Measurements from ENCODE around the gene MTERF1. TPM values are rescaled to one million over a fixed set of nuclear protein-coding genes. Genes with fewer than 3 reads are reported as not detected.
"Not testable (repeated sequence)": the region's sequence is repeated elsewhere in the genome, so short reads cannot be mapped to it uniquely, and the experiment has no call there.

MTERF1 gene
- total RNA-seq, 2 donors from 2014 or later = 12.6 to 15.4 TPM

DNA sequence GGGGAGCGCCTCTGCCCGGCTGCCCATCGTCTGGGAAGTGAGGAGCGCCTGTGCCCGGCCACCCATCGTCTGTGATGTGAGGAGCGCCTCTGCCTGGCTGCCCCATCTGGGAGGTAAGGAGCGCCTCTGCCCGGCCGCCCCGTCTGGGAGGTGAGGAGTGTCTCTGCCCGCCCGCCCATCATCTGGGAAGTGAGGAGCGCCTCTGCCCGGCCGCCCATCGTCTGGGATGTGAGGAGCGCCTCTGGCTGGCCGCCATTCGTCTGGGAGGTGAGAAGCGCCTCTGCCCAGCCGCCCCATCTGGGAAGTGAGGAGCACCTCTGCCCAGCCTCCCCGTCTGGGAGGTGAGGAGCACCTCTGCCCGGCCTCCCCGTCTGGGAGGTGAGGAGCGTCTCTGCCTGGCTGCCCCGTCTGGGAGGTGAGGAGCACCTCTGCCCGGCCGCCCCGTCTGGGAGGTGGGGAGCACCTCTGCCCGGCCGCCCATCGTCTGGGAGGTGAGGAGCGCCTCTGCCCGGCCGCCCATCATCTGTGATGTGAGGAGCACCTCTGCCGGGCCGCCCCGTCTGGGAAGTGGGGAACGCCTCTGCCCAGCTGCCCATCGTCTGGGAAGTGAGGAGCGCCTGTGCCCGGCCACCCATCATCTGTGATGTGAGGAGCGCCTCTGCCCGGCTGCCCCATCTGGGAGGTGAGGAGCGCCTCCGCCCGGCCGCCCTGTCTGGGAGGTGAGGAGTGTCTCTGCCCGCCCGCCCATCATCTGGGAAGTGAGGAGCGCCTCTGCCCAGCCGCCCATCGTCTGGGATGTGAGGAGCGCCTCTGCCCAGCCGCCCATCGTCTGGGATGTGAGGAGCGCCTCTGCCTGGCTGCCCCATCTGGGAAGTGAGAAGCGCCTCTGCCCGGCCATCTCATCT, 8.0 kb upstream of the MTERF1 start:
- ATAC-seq; intact Hi-C loops (cut with DNase I, micrococcal nuclease); DNase-seq: not testable (repeated sequence)

- DNase-seq; ATAC-seq; intact Hi-C loops (cut with DNase I, micrococcal nuclease): not testable (repeated sequence)
Measured at GRCh38 chr7:91887336-91888213, 7.1 kb upstream of the MTERF1 start.

DNA sequence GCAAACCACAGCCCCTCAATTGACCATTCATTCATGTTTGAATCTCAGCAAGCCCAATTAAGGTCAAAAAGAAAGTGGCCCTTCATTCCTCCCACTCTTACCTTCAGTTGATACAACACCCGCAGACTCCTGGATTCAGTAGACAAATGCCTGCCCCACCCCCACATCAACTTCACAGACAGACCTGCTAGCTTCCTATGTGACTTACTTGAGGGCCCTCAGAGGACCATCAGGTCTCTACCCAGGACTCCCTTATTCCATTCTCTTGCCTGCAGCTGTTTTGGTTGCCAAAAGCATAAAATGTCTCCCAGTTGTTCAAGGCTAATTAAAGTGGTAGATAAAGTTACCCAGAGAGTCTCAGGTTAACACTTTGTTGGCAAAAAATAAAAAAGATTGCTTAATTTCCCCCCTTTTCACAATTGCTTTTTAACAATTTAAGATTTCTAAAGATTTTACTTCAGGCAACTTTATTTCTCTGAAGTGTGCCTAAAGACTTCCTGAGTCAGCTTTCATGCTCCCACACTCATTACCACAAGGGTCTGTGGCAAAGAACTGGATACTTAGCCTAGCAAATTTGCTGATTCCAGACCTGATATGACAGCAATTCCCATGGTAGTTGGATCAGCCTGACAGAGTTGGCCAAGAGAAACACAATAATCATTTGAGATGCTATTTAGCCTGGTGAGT, 3.3 kb upstream of the MTERF1 start:
- DNase-seq = no peak
- intact Hi-C loops (cut with DNase I, micrococcal nuclease) = no loop called here

GRCh38 chr7:91880016-91880412, 488 bp downstream of the MTERF1 start:
- DNase-seq = no peak
- ATAC-seq = no peak
- intact Hi-C loops (cut with DNase I, micrococcal nuclease) = no loop called here

More for the DNA sequence above, 3.3 kb upstream of the MTERF1 start:
- ATAC-seq = no peak

DNA sequence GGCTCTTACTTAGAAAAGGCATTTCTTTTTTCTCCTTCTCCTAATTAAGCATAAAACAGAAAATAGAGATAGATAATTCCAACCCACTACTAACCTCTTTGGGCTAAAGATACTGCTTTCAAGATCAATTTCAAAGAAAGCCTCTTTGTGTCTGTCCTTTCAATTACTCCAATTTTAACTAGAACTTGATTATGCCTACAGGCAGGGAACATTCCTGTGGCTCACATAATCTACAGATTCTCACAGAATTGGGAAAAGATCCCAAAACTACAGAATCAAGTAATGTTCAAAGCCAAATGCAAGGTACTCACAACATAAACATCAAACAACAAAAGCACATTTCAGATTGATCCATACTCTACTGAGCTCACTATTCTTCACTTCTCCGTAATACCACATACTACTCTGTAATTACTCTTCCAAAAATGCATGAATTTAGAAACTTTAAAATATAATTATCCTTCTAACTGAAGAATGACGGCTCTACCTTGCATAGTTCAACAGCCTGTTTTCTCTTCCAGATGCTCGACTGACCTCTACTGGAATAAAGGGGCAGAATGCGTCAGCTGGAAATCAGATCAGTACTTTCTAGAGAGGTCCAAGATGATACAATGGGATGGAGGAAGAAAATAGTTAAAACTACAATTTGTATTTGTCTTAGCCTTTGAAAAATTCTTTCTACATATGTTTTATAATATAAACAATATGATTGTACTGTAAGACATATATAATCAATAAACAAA, 3.9 kb downstream of the MTERF1 start:
- DNase-seq (no peak), ATAC-seq (no peak)
- intact Hi-C loops (cut with DNase I, micrococcal nuclease) = no loop called here

DNA sequence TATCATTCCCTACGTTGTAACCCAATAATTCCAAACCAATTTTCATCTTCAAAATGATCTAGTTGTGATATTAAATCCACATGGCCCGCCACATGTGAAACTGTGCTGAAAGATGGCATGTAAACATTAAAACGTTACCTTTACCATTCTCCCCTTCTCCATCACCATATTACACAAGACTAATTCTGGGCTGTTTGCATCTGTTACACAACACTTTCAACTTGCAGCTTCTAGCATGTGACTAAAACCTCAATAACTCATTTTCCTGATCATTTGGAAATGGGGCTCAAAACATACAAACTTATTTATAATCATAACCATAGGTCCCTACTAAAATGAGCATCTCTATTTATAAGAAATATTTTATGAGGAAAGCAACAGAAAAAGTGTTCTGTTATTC, 4.7 kb downstream of the MTERF1 start:
- ATAC-seq = no peak
- intact Hi-C loops (cut with DNase I, micrococcal nuclease) = no loop called here
- DNase-seq = no peak

- intact Hi-C loops (cut with DNase I, micrococcal nuclease) = no loop called here
- no peak for DNase-seq
- no peak for ATAC-seq
Measured at GRCh38 chr7:91872928-91873327, 7.6 kb downstream of the MTERF1 start.

- ATAC-seq = no peak
- no peak for DNase-seq
- intact Hi-C loops (cut with DNase I, micrococcal nuclease) = no loop called here
Measured at GRCh38 chr7:91872069-91872468, 8.4 kb downstream of the MTERF1 start.

DNA sequence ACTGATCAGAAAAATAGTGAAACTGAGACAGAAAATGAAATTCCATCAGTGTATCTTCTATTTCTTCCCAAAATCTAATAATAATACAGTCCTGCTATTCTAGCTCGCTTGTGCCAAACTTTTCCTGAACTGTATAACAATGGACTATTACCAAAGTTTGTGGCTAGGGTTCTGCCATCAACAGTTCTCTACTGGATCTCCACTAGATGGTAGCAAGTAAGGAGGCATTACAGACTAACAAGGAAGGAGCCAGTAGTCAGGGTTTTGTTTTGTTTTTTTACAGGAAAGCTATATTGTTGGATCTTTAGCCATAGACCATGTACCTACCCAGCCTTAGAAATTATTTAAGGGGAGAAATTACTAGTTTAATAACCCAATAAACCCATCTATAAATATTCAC, 10.8 kb downstream of the MTERF1 start:
- intact Hi-C loops (cut with DNase I, micrococcal nuclease) = no loop called here
- DNase-seq = no peak
- no peak for ATAC-seq

GRCh38 chr7:91866599-91867148, 13.8 kb downstream of the MTERF1 start:
- no peak for DNase-seq
- intact Hi-C loops (cut with DNase I, micrococcal nuclease) = no loop called here
- no peak for ATAC-seq

DNA sequence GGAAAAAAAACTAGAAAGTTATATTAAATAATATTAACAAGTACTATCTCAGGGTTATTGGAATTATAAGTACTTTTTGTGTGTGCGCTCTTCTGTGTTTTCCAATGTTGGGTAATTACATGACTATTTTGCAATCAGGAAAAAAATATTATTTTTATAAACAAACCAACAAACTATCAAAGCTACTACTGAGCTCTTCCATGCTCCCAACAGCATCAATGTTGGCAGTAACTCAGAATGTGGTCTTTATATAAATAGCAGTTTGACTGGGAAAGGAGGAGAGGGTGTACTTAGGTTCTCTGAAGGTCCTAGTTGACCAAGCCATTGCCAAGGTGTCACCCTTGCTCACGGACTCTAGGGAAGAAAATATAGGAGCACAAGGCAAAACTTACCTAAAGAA, 15.0 kb downstream of the MTERF1 start:
- DNase-seq = no peak
- ATAC-seq = no peak
- intact Hi-C loops (cut with DNase I, micrococcal nuclease) = no loop called here

DNA sequence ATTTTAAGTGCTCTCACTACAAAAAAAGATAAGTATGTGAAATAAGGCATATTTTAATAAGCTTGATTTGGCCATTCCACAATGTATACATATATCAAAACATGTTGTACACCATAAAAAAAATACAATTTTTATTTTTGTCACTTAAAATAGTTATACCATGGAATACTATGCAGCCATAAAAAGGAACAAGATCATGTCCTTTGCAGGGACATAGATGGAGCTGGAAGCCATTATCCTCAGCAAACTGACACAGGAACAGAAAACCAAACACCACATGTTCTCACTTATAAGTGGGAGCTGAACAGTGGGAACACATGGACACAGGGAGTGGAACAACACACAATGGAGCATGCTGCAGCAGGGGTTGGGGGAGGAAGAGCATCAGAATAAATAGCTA, 15.9 kb downstream of the MTERF1 start:
- intact Hi-C loops (cut with DNase I, micrococcal nuclease); DNase-seq: not testable (repeated sequence)

GRCh38 chr7:91864070-91864469, 16.4 kb downstream of the MTERF1 start:
- DNase-seq (no peak), ATAC-seq (no peak)
- intact Hi-C loops (cut with DNase I, micrococcal nuclease) = no loop called here

More for the DNA sequence above, 15.9 kb downstream of the MTERF1 start:
- not testable (repeated sequence) for ATAC-seq

DNA sequence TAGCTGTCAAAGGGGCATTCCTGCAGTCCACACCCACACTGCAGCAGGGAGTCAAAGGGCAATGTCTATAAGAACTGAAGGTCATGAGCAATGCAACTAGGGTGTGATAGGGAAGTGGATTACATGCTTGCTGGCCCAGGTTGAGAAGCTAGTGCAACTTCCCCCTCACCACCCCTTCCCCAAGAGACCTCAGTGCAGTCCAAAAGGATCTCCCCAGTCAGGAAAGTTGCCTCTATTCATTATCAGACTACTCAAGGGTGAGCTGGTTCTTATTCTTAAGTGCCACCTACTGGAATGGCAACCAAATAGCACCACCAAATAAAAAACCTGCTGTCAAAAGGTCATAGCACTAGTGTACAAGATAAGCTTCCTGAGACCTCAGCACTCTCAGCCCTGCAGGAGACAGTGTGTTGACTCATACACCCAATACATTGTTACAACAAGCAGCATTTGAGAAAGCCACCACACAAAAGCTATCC, 28.2 kb downstream of the MTERF1 start:
- ATAC-seq (peak; percentile 79), DNase-seq (no peak)
- intact Hi-C loops (cut with DNase I, micrococcal nuclease) = no loop called here

- ATAC-seq = no peak
- intact Hi-C loops (cut with DNase I, micrococcal nuclease) = no loop called here
- DNase-seq = no peak
Measured at GRCh38 chr7:91850455-91850854, 30.0 kb downstream of the MTERF1 start.

DNA sequence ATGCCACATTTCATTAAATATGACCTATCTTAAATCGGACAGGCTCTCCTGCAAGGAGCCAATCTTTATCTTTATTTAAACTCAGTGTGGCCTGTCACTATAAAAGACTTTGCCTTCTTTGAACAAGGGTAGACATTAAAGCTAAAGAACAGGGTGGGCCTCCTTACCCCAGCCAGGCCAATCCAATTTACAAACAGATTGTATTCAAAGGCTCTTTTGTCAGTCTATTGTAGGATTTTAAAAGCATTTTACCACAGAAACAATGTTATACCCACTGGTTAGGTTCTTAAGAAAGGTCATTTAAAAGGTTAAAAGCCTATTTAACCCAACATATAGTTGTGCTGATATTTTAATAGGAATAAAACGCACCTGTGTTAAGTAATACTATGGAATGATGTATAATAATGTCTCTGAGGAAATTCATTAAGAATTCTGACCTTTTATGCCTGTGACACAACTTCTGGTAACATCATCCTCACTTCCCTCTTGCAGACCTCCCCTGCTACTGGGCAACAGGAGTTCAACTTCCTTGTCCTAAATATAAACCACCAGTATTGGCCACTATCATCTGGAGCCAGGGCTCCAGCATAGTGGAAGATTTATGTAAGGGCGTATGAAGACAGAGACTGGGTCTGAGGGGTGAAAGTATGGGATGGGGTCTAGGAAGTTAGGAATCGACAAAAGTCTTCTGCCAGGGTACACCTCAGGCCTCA, 32.5 kb downstream of the MTERF1 start:
- intact Hi-C loops (cut with DNase I, micrococcal nuclease) = no loop called here
- DNase-seq (no peak), ATAC-seq (no peak)

GRCh38 chr7:91847231-91847630, 33.3 kb downstream of the MTERF1 start:
- intact Hi-C loops (cut with DNase I, micrococcal nuclease) = no loop called here
- DNase-seq (no peak), ATAC-seq (no peak)

- intact Hi-C loops (cut with DNase I, micrococcal nuclease) = no loop called here
- no peak for DNase-seq
Measured at GRCh38 chr7:91846436-91846835, 34.1 kb downstream of the MTERF1 start.

More at GRCh38 chr7:91846436-91846835, 34.1 kb downstream of the MTERF1 start:
- no peak for ATAC-seq

Data from left colon (tissue), 2 donors.